ENCODE results near the gene PTOV1.

PTOV1 gene

GRCh38 chr19:49884109-49884508, 33.1 kb downstream of the PTOV1 start:
- no peak for TF ChIP-seq CREB1 (IDR thresholded peaks at IDR 0.05; ENCODE audit: low read depth)
- no peak for TF ChIP-seq FOXM1 (IDR thresholded peaks at IDR 0.05; ENCODE audit: borderline replicate concordance, low read depth)

DNA sequence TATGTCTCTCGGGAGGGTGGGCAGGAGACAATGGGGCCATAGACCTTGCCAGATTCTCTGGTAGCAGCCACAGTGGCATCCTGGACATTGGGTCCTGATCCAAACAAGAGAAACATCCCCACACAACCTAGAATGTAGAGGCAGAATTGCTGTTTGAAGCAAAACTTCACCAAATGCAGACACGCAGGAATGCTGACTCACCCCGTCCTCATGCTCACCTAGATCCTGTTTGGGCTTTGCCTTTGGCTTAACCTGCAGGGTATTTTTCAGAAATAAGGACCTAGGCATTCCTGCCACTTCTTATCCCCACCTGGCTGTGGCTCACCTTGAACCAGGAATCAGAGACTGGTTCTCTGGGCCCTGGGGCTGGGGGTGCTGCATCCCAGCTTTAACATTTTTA, 33.8 kb downstream of the PTOV1 start:
- no peak for TF ChIP-seq TAF1 (IDR thresholded peaks at IDR 0.05; ENCODE audit: low read depth)
- TF ChIP-seq YY1 (IDR thresholded peaks at IDR 0.05; ENCODE audit: low read depth) = no peak
- TF ChIP-seq, protein P1, sequence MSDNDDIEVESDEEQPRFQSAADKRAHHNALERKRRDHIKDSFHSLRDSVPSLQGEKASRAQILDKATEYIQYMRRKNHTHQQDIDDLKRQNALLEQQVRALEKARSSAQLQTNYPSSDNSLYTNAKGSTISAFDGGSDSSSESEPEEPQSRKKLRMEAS (IDR thresholded peaks at IDR 0.05) = no peak
- TF ChIP-seq FOXM1 (IDR thresholded peaks at IDR 0.05; ENCODE audit: borderline replicate concordance, low read depth) = no peak
- TF ChIP-seq RAD21 (IDR thresholded peaks at IDR 0.05; ENCODE audit: low read depth) = no peak
- no peak for TF ChIP-seq TCF12 (IDR thresholded peaks at IDR 0.05; ENCODE audit: low read depth)
- TF ChIP-seq ZBTB7A (IDR thresholded peaks at IDR 0.05; ENCODE audit: low read depth) = no peak
- TF ChIP-seq USF1 (IDR thresholded peaks at IDR 0.05) = no peak
- no peak for TF ChIP-seq CEBPB (IDR thresholded peaks at IDR 0.05)
- TF ChIP-seq EP300 (IDR thresholded peaks at IDR 0.05; ENCODE audit: borderline replicate concordance) = no peak
- TF ChIP-seq NFIC (IDR thresholded peaks at IDR 0.05) = no peak
- TF ChIP-seq EGR1 (IDR thresholded peaks at IDR 0.05) = no peak
- TF ChIP-seq, protein P2, sequence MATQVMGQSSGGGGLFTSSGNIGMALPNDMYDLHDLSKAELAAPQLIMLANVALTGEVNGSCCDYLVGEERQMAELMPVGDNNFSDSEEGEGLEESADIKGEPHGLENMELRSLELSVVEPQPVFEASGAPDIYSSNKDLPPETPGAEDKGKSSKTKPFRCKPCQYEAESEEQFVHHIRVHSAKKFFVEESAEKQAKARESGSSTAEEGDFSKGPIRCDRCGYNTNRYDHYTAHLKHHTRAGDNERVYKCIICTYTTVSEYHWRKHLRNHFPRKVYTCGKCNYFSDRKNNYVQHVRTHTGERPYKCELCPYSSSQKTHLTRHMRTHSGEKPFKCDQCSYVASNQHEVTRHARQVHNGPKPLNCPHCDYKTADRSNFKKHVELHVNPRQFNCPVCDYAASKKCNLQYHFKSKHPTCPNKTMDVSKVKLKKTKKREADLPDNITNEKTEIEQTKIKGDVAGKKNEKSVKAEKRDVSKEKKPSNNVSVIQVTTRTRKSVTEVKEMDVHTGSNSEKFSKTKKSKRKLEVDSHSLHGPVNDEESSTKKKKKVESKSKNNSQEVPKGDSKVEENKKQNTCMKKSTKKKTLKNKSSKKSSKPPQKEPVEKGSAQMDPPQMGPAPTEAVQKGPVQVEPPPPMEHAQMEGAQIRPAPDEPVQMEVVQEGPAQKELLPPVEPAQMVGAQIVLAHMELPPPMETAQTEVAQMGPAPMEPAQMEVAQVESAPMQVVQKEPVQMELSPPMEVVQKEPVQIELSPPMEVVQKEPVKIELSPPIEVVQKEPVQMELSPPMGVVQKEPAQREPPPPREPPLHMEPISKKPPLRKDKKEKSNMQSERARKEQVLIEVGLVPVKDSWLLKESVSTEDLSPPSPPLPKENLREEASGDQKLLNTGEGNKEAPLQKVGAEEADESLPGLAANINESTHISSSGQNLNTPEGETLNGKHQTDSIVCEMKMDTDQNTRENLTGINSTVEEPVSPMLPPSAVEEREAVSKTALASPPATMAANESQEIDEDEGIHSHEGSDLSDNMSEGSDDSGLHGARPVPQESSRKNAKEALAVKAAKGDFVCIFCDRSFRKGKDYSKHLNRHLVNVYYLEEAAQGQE (IDR thresholded peaks at IDR 0.05; ENCODE audit: low read depth) = no peak
- no peak for TF ChIP-seq CREB1 (IDR thresholded peaks at IDR 0.05; ENCODE audit: low read depth)
- no peak for TF ChIP-seq TEAD4 (IDR thresholded peaks at IDR 0.05)

GRCh38 chr19:49887037-49887664, 36.2 kb downstream of the PTOV1 start:
- TF ChIP-seq RAD21 (IDR thresholded peaks at IDR 0.05; ENCODE audit: low read depth) = no peak
- no peak for TF ChIP-seq TCF12 (IDR thresholded peaks at IDR 0.05; ENCODE audit: low read depth)

DNA sequence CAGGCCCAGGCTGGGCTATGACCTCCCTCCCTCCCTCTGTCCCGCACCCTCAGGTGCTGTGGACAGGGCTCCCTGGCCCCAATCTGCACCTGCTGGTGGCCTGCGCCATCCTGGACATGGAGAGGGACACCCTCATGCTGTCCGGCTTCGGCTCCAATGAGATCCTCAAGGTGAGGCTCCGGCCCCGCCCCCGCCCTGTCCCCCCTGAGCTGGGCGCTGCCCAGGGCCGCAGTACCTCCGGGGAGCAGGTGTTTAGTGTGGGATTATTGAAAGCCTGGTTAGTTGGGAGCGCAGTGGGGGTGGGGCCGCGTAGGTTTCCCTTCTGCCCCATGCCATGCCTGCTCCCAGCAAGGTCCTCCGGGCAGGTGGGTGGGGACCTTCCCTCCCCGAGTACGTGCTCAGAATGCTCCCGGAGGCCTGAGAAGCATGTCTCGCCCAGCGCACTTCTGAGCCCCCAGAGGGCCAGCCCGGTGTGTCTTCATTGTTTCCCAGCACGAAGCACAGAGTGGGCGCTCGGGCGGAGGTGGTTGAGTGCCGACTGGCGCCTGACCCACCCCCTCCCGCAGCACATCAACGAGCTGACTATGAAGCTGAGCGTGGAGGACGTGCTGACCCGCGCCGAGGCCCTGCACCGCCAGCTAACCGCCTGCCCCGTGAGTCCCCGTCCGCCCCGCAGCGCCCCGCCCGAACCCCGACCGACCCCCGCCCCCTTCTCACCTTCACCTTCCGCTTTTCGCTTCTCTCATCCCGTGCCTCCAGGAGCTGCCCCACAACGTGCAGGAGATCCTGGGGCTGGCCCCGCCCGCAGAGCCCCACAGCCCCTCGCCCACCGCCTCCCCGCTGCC, 36.9 kb downstream of the PTOV1 start:
- TF ChIP-seq, protein P1 (IDR thresholded peaks at IDR 0.05) = no peak

DNA sequence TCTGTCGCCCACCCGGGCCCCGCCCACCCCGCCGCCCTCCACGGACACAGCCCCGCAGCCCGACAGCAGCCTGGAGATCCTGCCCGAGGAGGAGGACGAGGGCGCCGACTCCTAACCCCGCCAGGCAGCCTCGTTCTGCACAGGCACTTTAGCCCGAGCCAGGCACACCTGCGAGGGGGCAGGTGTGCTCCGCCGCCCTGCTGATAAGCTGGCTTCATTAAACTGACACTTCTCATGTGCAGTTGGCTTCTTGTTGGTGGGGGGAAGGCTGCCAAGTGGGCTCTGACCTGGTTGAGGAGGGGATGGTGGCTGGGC, 37.5 kb downstream of the PTOV1 start:
- TF ChIP-seq YY1 (IDR thresholded peaks at IDR 0.05; ENCODE audit: low read depth) (no peak), NFIC (IDR thresholded peaks at IDR 0.05) (no peak), TEAD4 (IDR thresholded peaks at IDR 0.05) (no peak), RAD21 (IDR thresholded peaks at IDR 0.05; ENCODE audit: low read depth) (no peak), TAF1 (IDR thresholded peaks at IDR 0.05; ENCODE audit: low read depth) (no peak), FOXM1 (IDR thresholded peaks at IDR 0.05; ENCODE audit: borderline replicate concordance, low read depth) (no peak), CREB1 (IDR thresholded peaks at IDR 0.05; ENCODE audit: low read depth) (no peak), EP300 (IDR thresholded peaks at IDR 0.05; ENCODE audit: borderline replicate concordance) (no peak), USF1 (IDR thresholded peaks at IDR 0.05) (no peak), EGR1 (IDR thresholded peaks at IDR 0.05) (no peak), CEBPB (IDR thresholded peaks at IDR 0.05) (no peak), TCF12 (IDR thresholded peaks at IDR 0.05; ENCODE audit: low read depth) (no peak), ZBTB7A (IDR thresholded peaks at IDR 0.05; ENCODE audit: low read depth) (no peak)
- TF ChIP-seq, protein P2 (IDR thresholded peaks at IDR 0.05; ENCODE audit: low read depth) = no peak
- TF ChIP-seq, protein P1 (IDR thresholded peaks at IDR 0.05) = no peak
